Transverse colon (tissue), 4 donors: ENCODE measurements around the gene PTPRJ. TPM values are rescaled to one million over a fixed set of nuclear protein-coding genes. Genes with fewer than 3 reads are reported as not detected.
A peak's percentile ranks its signal among the peaks of the same experiment; 100 is the strongest.

Source experiments
- DNase-seq: peaks from one replicate; pipeline ENCODE4 v3.0.0-alpha.2; 2019
- H3K27ac ChIP-seq, 4 donors: fragments of 200-600 bp; sonication (generic); 2 replicates each; pipeline ENCODE4 v1.5.1; 2016 to 2018; ENCODE audit warnings: inconsistent platforms in 4 of 4
- H3K27me3 ChIP-seq: fragments of 200-600 bp; sonication (generic); 2 replicates; pipeline ENCODE4 v1.5.1; 2017; ENCODE audit warnings: inconsistent platforms
- H3K36me3 ChIP-seq, 4 donors: fragments of 200-600 bp; sonication (generic); 2 replicates each; pipeline ENCODE4 v1.5.1; 2017 to 2019; ENCODE audit warnings: inconsistent platforms in 4 of 4
- H3K4me1 ChIP-seq, 4 donors: fragments of 200-600 bp; sonication (generic); 2 replicates each; pipeline ENCODE4 v1.5.1; 2017 to 2020; ENCODE audit warnings: inconsistent platforms in 4 of 4
- H3K4me3 ChIP-seq, 4 donors: fragments of 200-600 bp; sonication (generic); 1 replicate in 1 of 4; 2 replicates in 3 of 4; pipeline versions ENCODE4 v1.5.1 to v1.6.1; 2017 to 2019; ENCODE audit warnings: inconsistent platforms in 4 of 4
- H3K9me3 ChIP-seq, 2 donors: fragments of 200-600 bp; sonication (generic); 2 replicates each; pipeline ENCODE4 v1.5.1; 2017 to 2019; ENCODE audit warnings: inconsistent platforms in 2 of 2
- EP300 ChIP-seq: sonication (generic); formaldehyde crosslinking; IDR thresholded peaks from one replicate; pipeline ENCODE4 v1.6.1; 2017; ENCODE audit warnings: antibody characterized with exemption, low read depth
- POLR2A ChIP-seq: fragments of 450-650 bp; IDR thresholded peaks from one replicate; pipeline ENCODE4 v1.6.1; 2016; ENCODE audit warnings: antibody characterized with exemption, mild to moderate bottlenecking, moderate library complexity
- POLR2AphosphoS5 ChIP-seq, 3 donors: sonication (generic); formaldehyde crosslinking; IDR thresholded peaks; one replicate each; pipeline ENCODE4 v1.6.1; 2016; ENCODE audit warnings: antibody characterized with exemption in 3 of 3
- WGBS, 2 donors: methylation state at CpG; one replicate each; pipeline ENCODE4 v1.1.5; 2018; ENCODE audit warnings: low coverage in 1 of 2; 5-methylcytosine and 5-hydroxymethylcytosine counted together
- in situ Hi-C, 4 donors: fragments of 200-750 bp; cut with MboI; loops; one replicate each; pipeline versions ENCODE4 v1.15.0 to v1.15.1; 2017; ENCODE audit warnings: low sequenced_read_pairs in 3 of 4, low pct_ligation_motif_present in 1 of 4, low pct_unique_long_range_greater_than_20kb in 1 of 4
- intact Hi-C: fragments of 100-400 bp; cut with DNase I; formaldehyde crosslinking; loops from one replicate; pipeline ENCODE4 v1.15.1; 2023; ENCODE audit warnings: low total_unique reads
- total RNA-seq, 4 donors: library from RNA; depleted of rRNA; stranded (reverse); fragments of >200 nt; gene quantifications; one replicate each; pipeline ENCODE4 v1.1.0, GENCODE V29; 2016
- TF ChIP-seq, protein P1 (sequence below), 5 experiments: fragments of 200-600 bp in 3 of 5; fragments of 450-650 bp in 2 of 5; sonication (generic) in 3 of 5; IDR thresholded peaks; 1 replicate in 2 of 5; 2 replicates in 3 of 5; pipeline ENCODE4 v1.5.1; 2016 to 2017; ENCODE audit warnings: antibody characterized with exemption in 5 of 5, inconsistent platforms in 3 of 5, mild to moderate bottlenecking in 2 of 5, moderate library complexity in 1 of 5

Gene PTPRJ
- total RNA-seq, 4 donors from 2014 or later, result 25.3 to 40.8 (median 31.7) TPM

- intact Hi-C loops, result no loop called here
- peak overlapping the region; percentile 78 to 86 (median 82) for H3K27ac ChIP-seq
- no peak for DNase-seq
- no peaks in the 10 kb centered on the region for H3K36me3 ChIP-seq
- peaks cover 9 to 56% (median 41%) of the 10 kb centered on the region in 4 donors for H3K4me1 ChIP-seq
- TF ChIP-seq POLR2A (no peak), POLR2AphosphoS5 (IDR thresholded peaks at IDR 0.05) (no peak), EP300 (no peak)
- TF ChIP-seq, protein P1, sequence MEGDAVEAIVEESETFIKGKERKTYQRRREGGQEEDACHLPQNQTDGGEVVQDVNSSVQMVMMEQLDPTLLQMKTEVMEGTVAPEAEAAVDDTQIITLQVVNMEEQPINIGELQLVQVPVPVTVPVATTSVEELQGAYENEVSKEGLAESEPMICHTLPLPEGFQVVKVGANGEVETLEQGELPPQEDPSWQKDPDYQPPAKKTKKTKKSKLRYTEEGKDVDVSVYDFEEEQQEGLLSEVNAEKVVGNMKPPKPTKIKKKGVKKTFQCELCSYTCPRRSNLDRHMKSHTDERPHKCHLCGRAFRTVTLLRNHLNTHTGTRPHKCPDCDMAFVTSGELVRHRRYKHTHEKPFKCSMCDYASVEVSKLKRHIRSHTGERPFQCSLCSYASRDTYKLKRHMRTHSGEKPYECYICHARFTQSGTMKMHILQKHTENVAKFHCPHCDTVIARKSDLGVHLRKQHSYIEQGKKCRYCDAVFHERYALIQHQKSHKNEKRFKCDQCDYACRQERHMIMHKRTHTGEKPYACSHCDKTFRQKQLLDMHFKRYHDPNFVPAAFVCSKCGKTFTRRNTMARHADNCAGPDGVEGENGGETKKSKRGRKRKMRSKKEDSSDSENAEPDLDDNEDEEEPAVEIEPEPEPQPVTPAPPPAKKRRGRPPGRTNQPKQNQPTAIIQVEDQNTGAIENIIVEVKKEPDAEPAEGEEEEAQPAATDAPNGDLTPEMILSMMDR (IDR thresholded peaks at IDR 0.05), result no peak
- in situ Hi-C loops, result no loop called here
- 38% methylated on average over 17 of the region's 17 CpGs; no CpG with 5 or more reads in 1 of the 2 donors for WGBS, 2 donors
- peak overlapping the region; percentile 84 to 94 (median 90) for H3K4me3 ChIP-seq
- no peaks in the 10 kb centered on the region for H3K9me3 ChIP-seq
- H3K27me3 ChIP-seq, result no peaks in the 10 kb centered on the region
Measured at GRCh38 chr11:47981667-47982404, 1.5 kb downstream of the PTPRJ start.

DNA sequence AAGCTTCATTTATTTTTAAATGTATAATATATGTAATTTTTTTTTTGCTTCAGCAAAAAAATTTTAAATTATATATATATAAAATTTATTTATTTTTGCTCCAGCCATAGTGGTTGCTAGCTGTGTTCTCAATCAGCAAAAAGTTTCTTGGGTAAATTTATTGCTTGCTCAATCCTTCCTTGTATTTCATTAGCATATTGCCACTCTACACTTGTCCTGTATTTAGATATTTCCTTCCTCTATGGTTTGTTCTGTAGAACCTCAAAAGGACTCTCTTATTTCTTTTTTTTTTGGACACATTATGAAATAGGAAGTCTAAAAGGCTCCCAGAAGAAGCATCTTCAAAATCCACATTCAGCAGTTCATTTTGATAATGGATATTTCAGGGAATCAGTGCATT lies 2.3 kb downstream of the PTPRJ start:
- in situ Hi-C loops, result no loop called here
- DNase-seq, result no peak
- H3K27ac ChIP-seq, result peak overlapping the region; percentile 28 to 80 (median 63)
- no peaks in the 10 kb centered on the region for H3K36me3 ChIP-seq
- no peaks in the 10 kb centered on the region for H3K9me3 ChIP-seq
- H3K27me3 ChIP-seq, result no peaks in the 10 kb centered on the region
- TF ChIP-seq POLR2AphosphoS5 (IDR thresholded peaks at IDR 0.05) (no peak), POLR2A (no peak), EP300 (no peak)
- TF ChIP-seq, protein P1 (IDR thresholded peaks at IDR 0.05), result no peak
- peak overlapping the region in 1 of 4 donors; percentile 94 for H3K4me3 ChIP-seq
- intact Hi-C loops, result no loop called here
- H3K4me1 ChIP-seq, result peaks cover 13 to 64% (median 49%) of the 10 kb centered on the region in 4 donors

DNA sequence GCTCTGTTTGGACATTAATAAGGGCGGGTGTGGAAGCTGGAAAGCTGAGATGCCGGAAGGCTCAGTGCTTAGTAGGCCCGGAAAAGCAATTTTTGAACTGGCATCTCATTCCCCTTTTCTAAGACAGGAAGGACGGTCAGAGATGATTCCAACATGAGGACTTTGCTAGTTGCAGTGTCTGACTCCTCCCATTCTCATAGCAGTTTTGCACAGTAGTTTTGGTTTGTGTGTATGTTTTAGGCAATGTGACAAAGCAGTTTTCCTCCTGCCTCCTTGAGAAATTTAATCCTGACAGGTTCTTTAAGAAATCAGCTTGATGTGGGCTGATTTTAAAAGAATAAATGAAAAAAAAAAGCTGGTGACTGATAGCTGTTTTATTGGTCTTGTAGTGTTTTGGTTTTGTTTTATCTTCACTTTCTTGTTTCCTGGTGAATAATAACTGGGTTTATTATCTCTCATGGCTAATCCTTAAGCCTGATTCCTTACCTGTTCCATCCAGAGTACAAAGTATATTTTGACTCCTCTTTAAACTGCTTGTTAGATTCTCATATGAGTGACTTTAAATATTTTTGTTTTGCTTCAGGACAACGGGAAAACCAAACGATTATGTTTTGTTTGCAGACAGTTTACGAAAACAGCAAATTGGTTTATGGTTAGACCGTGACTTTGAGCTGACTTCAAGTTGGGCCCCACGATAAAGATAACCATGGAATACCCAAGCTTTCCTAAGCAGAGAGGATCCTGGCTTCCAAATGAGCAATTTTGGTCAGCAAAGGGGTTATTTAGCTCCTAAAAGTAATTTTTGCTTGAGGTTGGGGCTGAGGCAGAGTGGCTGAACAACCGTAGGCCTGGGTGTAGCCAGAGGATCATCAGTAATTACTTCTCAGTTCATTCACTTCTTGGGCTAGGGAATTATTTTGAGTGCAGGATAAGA lies 3.4 kb downstream of the PTPRJ start:
- no peaks in the 10 kb centered on the region for H3K9me3 ChIP-seq
- H3K4me3 ChIP-seq, result no peak overlapping the region
- no peak for TF ChIP-seq POLR2A
- no peak for TF ChIP-seq POLR2AphosphoS5 (IDR thresholded peaks at IDR 0.05)
- TF ChIP-seq, protein P1 (IDR thresholded peaks at IDR 0.05), result no peak
- no peak for TF ChIP-seq EP300
- 44 to 61% methylated on average over 8 to 10 of the region's 10 CpGs for WGBS, 2 donors
- peaks cover 16 to 74% (median 55%) of the 10 kb centered on the region in 4 donors for H3K4me1 ChIP-seq
- no peaks in the 10 kb centered on the region for H3K27me3 ChIP-seq
- no peak for DNase-seq
- intact Hi-C loops (no loop called here), in situ Hi-C loops (no loop called here)
- peak overlapping the region; percentile 28 to 80 (median 63) for H3K27ac ChIP-seq
- no peaks in the 10 kb centered on the region for H3K36me3 ChIP-seq

DNA sequence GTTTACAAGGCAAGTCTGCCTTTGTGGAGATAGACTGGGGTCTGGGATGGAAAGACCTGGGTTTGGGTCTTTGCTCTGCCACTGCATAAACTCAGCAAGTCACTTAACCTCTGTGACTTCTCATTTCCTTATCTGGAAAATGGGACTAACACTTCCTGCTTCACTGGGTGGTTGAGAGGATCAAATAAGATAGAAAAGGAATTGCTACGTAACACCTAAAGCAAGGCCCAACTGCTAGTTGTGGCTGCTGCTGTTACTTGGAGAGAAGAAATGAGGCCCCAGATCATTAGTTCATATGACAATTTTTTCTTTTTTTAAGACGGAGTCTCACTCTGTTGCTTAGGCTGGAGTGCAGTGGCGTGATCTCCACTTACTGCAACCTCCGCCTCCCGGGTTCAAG lies 5.9 kb downstream of the PTPRJ start:
- peaks cover 26 to 92% (median 65%) of the 10 kb centered on the region in 4 donors for H3K4me1 ChIP-seq
- intact Hi-C loops, result no loop called here

More for the DNA sequence above, 5.9 kb downstream of the PTPRJ start:
- DNase-seq, result no peak
- no peaks in the 10 kb centered on the region for H3K9me3 ChIP-seq
- no peaks in the 10 kb centered on the region for H3K36me3 ChIP-seq
- H3K4me3 ChIP-seq, result no peak overlapping the region
- H3K27me3 ChIP-seq, result no peaks in the 10 kb centered on the region
- TF ChIP-seq POLR2A (no peak), POLR2AphosphoS5 (IDR thresholded peaks at IDR 0.05) (no peak), EP300 (no peak)
- TF ChIP-seq, protein P1 (IDR thresholded peaks at IDR 0.05), result no peak
- H3K27ac ChIP-seq, result peak overlapping the region; percentile 72 to 79 (median 78)
- in situ Hi-C loops, result no loop called here
- 78 to 89% methylated on average over 4 to 5 of the region's 5 CpGs for WGBS, 2 donors
